GM19238 (cell line): Measurements from ENCODE around the gene SREK1.
"Not testable (repeated sequence)": the region's sequence is repeated elsewhere in the genome, so short reads cannot be mapped to it uniquely, and the experiment has no call there.

Experiments used
- DNase-seq: peaks from one replicate; pipeline ENCODE4 v3.0.0; 2011; ENCODE audit warnings: low spot score; ENCODE audit not compliant: insufficient read length

The SREK1 gene

DNA sequence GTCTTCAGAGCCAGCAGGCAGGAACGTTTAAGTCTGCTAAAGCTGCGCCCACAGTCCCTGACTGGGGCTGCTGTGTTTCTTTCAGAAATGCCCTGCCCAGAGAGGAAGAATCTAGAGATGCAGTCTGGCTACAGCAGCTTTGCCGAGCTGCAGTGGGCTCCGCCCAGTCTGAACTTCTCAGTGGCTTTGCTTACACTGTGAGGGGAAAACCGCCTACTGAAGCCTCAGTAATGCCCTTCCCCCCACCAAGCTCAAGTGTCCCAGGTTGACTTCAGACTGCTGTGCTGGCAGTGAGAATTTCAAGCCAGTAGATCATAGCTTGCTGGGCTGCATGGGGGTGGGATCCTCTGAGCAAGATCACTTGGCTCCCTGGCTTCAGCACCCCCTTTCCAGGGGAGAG lies 78.4 kb downstream of the SREK1 start:
- DNase-seq, result no peak

DNA sequence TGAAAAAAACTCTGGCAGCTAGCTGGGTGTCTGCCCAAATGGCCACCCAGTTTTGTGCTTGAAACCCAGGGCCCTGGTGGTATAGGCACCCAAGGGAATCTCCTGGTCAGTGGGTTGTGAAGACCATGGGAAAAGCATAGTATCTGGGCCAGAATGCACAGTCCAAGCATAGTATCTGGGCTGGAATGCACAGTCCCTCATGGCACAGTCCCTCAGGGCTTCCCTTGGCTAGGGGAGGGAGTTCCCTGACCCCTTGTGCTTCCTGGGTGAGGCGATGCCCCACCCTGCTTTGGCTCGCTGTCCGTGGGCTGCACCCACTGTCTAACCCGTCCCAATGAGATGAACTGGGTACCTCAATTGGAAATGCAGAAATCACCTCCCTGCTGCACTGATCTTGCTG lies 78.8 kb downstream of the SREK1 start:
- DNase-seq, result not testable (repeated sequence)

DNA sequence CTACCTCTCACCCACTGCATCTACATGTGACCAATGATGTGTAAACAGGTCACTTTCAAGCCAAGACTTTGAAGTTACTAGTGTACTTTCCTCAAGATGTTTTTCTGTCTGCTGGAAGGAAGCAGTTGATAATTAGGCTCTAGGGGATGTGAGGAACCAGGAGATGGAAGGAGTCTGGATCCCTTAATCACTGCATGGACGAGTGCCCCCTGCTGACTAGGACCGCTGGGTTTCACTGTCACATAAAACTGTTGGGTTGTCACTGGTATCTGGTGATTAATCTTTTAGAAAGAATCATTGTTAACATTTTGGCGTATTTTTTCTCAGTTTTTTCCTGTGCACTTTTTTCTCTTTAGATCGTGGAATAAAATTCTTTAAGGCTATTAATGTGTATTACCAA lies 79.5 kb downstream of the SREK1 start:
- no peak for DNase-seq

DNA sequence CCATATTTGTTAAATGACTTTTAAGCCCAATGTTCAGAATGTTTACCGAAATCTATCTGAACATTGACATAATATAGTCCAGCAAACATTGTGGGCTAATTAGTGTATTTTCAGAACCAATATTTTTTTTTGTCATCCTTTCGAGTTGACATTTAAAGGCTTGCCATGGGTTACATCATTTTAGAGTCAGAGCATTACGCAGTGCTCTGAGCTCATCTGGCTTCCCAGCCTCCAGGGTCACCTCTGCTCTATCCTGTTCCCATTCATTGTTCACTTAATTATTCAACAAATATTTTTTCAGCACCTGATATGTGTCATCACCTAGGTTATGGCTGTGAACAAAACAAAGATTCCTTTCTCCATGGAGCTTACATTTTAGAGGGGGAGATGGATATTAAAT lies 80.2 kb downstream of the SREK1 start:
- no peak for DNase-seq

- DNase-seq, result no peak
Observed at GRCh38 chr5:66224773-66225553, 80.9 kb downstream of the SREK1 start.

- DNase-seq, result no peak
Observed at GRCh38 chr5:66230551-66230950, 86.5 kb downstream of the SREK1 start.

DNA sequence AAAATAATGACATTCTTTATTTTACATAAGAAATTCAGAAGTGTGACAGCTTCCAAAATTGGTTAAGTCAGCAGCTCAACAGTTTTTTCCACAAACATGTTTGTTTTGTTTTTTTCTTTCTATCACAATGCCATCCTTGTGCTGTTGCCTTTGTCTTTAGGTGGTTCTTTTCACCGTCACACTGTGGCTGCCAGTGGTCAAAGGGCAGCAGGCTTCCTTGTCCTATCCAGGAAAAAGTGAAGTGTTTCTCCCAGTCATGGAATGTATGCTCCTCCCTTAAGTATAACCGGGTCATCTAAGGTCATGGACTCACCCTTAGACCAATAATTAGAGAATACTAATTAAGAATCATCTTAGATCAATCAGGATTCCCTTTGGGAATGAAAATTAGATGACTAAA lies 87.4 kb downstream of the SREK1 start:
- DNase-seq, result no peak

- no peak for DNase-seq
Observed at GRCh38 chr5:66232275-66232674, 88.2 kb downstream of the SREK1 start.

GRCh38 chr5:66232706-66233445 lies 88.8 kb downstream of the SREK1 start:
- DNase-seq, result no peak
